GM23338 (cell line): ENCODE results near the gene GDI2. TPM values are rescaled to one million over a fixed set of nuclear protein-coding genes. Genes with fewer than 3 reads are reported as not detected.

ENCODE experiments used
- ATAC-seq: fragments of 200-7000 bp; cut with Tn5 transposase; 3 replicates; pipeline ENCODE4 v1.9.1; 2020
- DNase-seq: peaks from one replicate; pipeline ENCODE4 v3.0.0-alpha.2; 2015; ENCODE audit warnings: low spot score
- H2AFZ ChIP-seq: fragments of 200-600 bp; sonication (generic); 2 replicates; pipeline ENCODE4 v1.8.0; 2016; ENCODE audit warnings: antibody characterized with exemption, mild to moderate bottlenecking, moderate library complexity
- H3F3A ChIP-seq: fragments of 200-600 bp; sonication (generic); replicated peaks from 2 replicates; pipeline ENCODE4 v1.8.0; 2017; ENCODE audit warnings: antibody characterized with exemption, mixed run types, low read depth
- H3K27ac ChIP-seq: fragments of 200-600 bp; sonication (generic); 2 replicates; pipeline ENCODE4 v1.6.1; 2016; ENCODE audit warnings: low read depth
- H3K27me3 ChIP-seq: fragments of 200-600 bp; sonication (generic); 2 replicates; pipeline ENCODE4 v1.8.0; 2016; ENCODE audit warnings: mild to moderate bottlenecking, mixed run types, moderate library complexity; ENCODE audit not compliant: insufficient read depth
- H3K36me3 ChIP-seq: fragments of 200-600 bp; sonication (generic); 2 replicates; pipeline ENCODE4 v1.8.0; 2016; ENCODE audit warnings: mild to moderate bottlenecking; ENCODE audit not compliant: insufficient read depth
- H3K4me1 ChIP-seq: fragments of 200-600 bp; sonication (generic); 2 replicates; pipeline ENCODE4 v1.8.0; 2016; ENCODE audit warnings: mild to moderate bottlenecking, moderate library complexity; ENCODE audit not compliant: insufficient read depth
- H3K4me2 ChIP-seq: fragments of 200-600 bp; sonication (generic); 2 replicates; pipeline ENCODE4 v1.7.1; 2017; ENCODE audit warnings: mixed run types
- H3K4me3 ChIP-seq: fragments of 200-600 bp; sonication (generic); 2 replicates; pipeline ENCODE4 v1.6.1; 2016; ENCODE audit warnings: mixed run types
- H3K79me2 ChIP-seq: fragments of 200-600 bp; sonication (generic); replicated peaks from 2 replicates; pipeline ENCODE4 v1.8.0; 2017; ENCODE audit warnings: mild to moderate bottlenecking; ENCODE audit not compliant: insufficient read depth
- H3K9me2 ChIP-seq: fragments of 200-600 bp; sonication (generic); 2 replicates; pipeline ENCODE4 v1.8.0; 2017; ENCODE audit not compliant: insufficient read depth
- H4K20me1 ChIP-seq: fragments of 200-600 bp; sonication (generic); replicated peaks from 2 replicates; pipeline ENCODE4 v1.8.0; 2017; ENCODE audit warnings: mild to moderate bottlenecking; ENCODE audit not compliant: insufficient read depth
- H3K27ac Mint-ChIP-seq: 2 replicates; pipeline ENCODE4 v1.8.0; 2020; ENCODE audit warnings: inconsistent platforms, mild to moderate bottlenecking, moderate library complexity, mixed read lengths
- H3K27me3 Mint-ChIP-seq: 3 replicates; pipeline ENCODE4 v1.8.0; 2022; ENCODE audit warnings: low read depth, mild to moderate bottlenecking, moderate library complexity, mixed read lengths, inconsistent platforms; ENCODE audit not compliant: insufficient read depth, poor library complexity
- H3K36me3 Mint-ChIP-seq: 3 replicates; pipeline ENCODE4 v1.8.0; 2021; ENCODE audit warnings: low read depth, mild to moderate bottlenecking, inconsistent platforms, moderate library complexity, mixed read lengths
- H3K4me1 Mint-ChIP-seq: 3 replicates; pipeline ENCODE4 v1.8.0; 2020; ENCODE audit warnings: mild to moderate bottlenecking, inconsistent platforms, mixed read lengths
- H3K4me3 Mint-ChIP-seq: 3 replicates; pipeline ENCODE4 v1.8.0; 2021; ENCODE audit warnings: moderate library complexity, mild to moderate bottlenecking, inconsistent platforms, mixed read lengths
- H3K9me3 Mint-ChIP-seq: 3 replicates; pipeline ENCODE4 v1.8.0; 2020; ENCODE audit warnings: moderate library complexity, mild to moderate bottlenecking, inconsistent platforms, mixed read lengths
- EZH2phosphoT487 ChIP-seq: fragments of 200-600 bp; sonication (generic); IDR thresholded peaks from one replicate; pipeline ENCODE4 v1.8.1; 2018; ENCODE audit warnings: antibody characterized with exemption; ENCODE audit not compliant: unreplicated experiment
- POLR2AphosphoS5 ChIP-seq: IDR thresholded peaks from 2 replicates; pipeline ENCODE4 v1.6.1; 2016; ENCODE audit warnings: antibody characterized with exemption, low read depth
- STAT1 ChIP-seq: IDR thresholded peaks from one replicate; pipeline ENCODE4 v1.6.1; 2016; ENCODE audit warnings: antibody characterized with exemption; ENCODE audit not compliant: unreplicated experiment
- long read RNA-seq: library from polyadenylated mRNA; unstranded; transcript quantifications from one replicate; pipeline ENCODE4 v2.0.0, GENCODE V29; 2020; ENCODE audit not compliant: unreplicated experiment
- polyA plus RNA-seq: library from polyadenylated mRNA; unstranded; fragments of >200 nt; fragmentation: Nextera tagmentation; extraction: Ambion mirVana; gene quantifications from 2 replicates; pipeline ENCODE4 v1.2.1, GENCODE V29; 2016
- total RNA-seq: library from RNA; depleted of rRNA; stranded (reverse); fragments of >200 nt; shearing (Covaris generic); gene quantifications from 2 replicates; pipeline ENCODE4 v1.2.3, GENCODE V29; 2014; rRNA removed
- TF ChIP-seq, protein P1 (sequence below): IDR thresholded peaks from one replicate; pipeline ENCODE4 v1.6.1; 2018; ENCODE audit warnings: antibody characterized with exemption; ENCODE audit not compliant: unreplicated experiment
- TF ChIP-seq, protein P2 (sequence below), 2 experiments: fragments of 200-600 bp in 1 of 2; sonication (generic) in 1 of 2; conservative IDR thresholded peaks; 2 replicates each; pipeline versions ENCODE4 v1.5.1 to v1.6.1; 2016 to 2017; ENCODE audit warnings: antibody characterized with exemption in 2 of 2, low read depth in 2 of 2, mild to moderate bottlenecking in 2 of 2, moderate library complexity in 1 of 2
- TF ChIP-seq, protein P3 (sequence below): IDR thresholded peaks from 2 replicates; pipeline ENCODE4 v1.6.1; 2016; ENCODE audit warnings: antibody characterized with exemption

The GDI2 gene
- total RNA-seq (454 and 505 TPM in 2 replicates), polyA plus RNA-seq (235 and 269 TPM in 2 replicates)
- long read RNA-seq, transcript GDI2-203 (11 exons, 2,412 nt), result major isoform, 332 of 368 reads
- long read RNA-seq, transcript GDI2-202 (10 exons, 1,408 nt), result minor isoform, 7 of 368 reads
- long read RNA-seq, partial matches to known transcripts, result 10 of 368 reads
- long read RNA-seq, other reads (novel, unspliced or antisense), result 19 of 368 reads

DNA sequence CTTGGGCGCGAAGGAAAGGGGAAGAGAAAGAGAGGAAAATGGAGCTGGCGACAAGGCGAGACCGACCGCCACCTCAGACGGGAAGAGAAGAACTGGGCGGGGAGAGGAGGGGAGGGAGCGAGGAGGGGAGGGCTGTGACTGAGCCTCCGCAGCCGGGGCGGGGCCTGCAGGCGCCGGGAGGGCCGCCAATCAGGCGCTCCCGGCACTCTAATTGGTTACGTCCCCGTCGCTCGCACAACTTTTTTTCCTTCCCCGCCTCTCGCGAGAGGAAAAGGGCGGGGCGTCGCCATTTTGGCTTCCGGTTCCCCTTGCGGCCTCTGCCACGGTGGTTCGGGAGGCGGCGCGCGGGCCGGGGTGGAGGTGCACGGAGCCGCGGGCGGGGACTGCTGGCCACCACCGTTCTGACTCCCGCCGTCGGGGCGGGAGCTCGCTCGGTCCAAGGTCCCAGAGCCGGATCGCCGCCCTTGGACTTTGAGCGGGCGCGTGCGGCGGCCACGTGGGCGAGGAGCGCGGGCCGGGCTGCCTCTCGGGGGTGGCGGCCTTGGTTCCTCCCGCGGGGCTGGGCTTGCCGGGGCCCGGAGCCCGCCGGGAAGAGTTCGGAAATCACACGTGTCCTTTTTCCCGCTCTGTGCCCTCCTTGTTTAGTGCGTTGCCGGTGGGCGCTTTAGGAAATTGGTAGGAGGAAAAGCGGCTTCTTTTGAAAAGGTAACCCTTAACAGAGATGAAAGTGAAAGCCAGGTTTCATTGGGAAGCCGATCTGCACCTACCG lies at the start of gene GDI2:
GDI2 (minus strand) TSS at position 94 of the 769 bp plus-strand sequence. CDS start 176 bp downstream, outside the sequence.
- H3K36me3 ChIP-seq, result no peaks in the 10 kb centered on the region
- H3K9me2 ChIP-seq, result no peaks in the 10 kb centered on the region; the same call in 1 of the 2 replicates
- peak within 1 kb of the TSS; percentile 73 for H3K4me3 ChIP-seq
- peaks cover 54% of the 10 kb centered on the region for H3K79me2 ChIP-seq
- peak; percentile 98 for DNase-seq
- Mint-ChIP-seq H3K27ac (peak within 1 kb of the TSS; percentile 97), H3K4me1 (peaks cover 28% of the 10 kb centered on the region), H3K27me3 (peaks cover 6% of the 10 kb centered on the region), H3K36me3 (peaks cover 19% of the 10 kb centered on the region), H3K4me3 (peak within 1 kb of the TSS; percentile 90), H3K9me3 (no peaks in the 10 kb centered on the region)
- ATAC-seq, result peak; percentile 90
- peaks cover 32% of the 10 kb centered on the region for H4K20me1 ChIP-seq
- H3F3A ChIP-seq, result no peaks in the 10 kb centered on the region
- H2AFZ ChIP-seq, result peak within 1 kb of the TSS; percentile 72; the same call in 1 of the 2 replicates
- peaks cover 25% of the 10 kb centered on the region for H3K4me1 ChIP-seq
- no peaks in the 10 kb centered on the region for H3K27me3 ChIP-seq
- peak within 1 kb of the TSS; percentile 99 for H3K27ac ChIP-seq
- peak; percentile 98 for TF ChIP-seq POLR2AphosphoS5
- TF ChIP-seq, protein P1, sequence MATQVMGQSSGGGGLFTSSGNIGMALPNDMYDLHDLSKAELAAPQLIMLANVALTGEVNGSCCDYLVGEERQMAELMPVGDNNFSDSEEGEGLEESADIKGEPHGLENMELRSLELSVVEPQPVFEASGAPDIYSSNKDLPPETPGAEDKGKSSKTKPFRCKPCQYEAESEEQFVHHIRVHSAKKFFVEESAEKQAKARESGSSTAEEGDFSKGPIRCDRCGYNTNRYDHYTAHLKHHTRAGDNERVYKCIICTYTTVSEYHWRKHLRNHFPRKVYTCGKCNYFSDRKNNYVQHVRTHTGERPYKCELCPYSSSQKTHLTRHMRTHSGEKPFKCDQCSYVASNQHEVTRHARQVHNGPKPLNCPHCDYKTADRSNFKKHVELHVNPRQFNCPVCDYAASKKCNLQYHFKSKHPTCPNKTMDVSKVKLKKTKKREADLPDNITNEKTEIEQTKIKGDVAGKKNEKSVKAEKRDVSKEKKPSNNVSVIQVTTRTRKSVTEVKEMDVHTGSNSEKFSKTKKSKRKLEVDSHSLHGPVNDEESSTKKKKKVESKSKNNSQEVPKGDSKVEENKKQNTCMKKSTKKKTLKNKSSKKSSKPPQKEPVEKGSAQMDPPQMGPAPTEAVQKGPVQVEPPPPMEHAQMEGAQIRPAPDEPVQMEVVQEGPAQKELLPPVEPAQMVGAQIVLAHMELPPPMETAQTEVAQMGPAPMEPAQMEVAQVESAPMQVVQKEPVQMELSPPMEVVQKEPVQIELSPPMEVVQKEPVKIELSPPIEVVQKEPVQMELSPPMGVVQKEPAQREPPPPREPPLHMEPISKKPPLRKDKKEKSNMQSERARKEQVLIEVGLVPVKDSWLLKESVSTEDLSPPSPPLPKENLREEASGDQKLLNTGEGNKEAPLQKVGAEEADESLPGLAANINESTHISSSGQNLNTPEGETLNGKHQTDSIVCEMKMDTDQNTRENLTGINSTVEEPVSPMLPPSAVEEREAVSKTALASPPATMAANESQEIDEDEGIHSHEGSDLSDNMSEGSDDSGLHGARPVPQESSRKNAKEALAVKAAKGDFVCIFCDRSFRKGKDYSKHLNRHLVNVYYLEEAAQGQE, result peak; percentile 41
- TF ChIP-seq, protein P2, sequence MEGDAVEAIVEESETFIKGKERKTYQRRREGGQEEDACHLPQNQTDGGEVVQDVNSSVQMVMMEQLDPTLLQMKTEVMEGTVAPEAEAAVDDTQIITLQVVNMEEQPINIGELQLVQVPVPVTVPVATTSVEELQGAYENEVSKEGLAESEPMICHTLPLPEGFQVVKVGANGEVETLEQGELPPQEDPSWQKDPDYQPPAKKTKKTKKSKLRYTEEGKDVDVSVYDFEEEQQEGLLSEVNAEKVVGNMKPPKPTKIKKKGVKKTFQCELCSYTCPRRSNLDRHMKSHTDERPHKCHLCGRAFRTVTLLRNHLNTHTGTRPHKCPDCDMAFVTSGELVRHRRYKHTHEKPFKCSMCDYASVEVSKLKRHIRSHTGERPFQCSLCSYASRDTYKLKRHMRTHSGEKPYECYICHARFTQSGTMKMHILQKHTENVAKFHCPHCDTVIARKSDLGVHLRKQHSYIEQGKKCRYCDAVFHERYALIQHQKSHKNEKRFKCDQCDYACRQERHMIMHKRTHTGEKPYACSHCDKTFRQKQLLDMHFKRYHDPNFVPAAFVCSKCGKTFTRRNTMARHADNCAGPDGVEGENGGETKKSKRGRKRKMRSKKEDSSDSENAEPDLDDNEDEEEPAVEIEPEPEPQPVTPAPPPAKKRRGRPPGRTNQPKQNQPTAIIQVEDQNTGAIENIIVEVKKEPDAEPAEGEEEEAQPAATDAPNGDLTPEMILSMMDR (conservative IDR thresholded peaks at IDR 0.05; ENCODE audit: low read depth in 2 of 2), result no peak
- TF ChIP-seq, protein P3, sequence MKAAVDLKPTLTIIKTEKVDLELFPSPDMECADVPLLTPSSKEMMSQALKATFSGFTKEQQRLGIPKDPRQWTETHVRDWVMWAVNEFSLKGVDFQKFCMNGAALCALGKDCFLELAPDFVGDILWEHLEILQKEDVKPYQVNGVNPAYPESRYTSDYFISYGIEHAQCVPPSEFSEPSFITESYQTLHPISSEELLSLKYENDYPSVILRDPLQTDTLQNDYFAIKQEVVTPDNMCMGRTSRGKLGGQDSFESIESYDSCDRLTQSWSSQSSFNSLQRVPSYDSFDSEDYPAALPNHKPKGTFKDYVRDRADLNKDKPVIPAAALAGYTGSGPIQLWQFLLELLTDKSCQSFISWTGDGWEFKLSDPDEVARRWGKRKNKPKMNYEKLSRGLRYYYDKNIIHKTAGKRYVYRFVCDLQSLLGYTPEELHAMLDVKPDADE, result peak; percentile 55; the same call in 1 of the 2 replicates
- TF ChIP-seq STAT1, result no peak
- no peak for TF ChIP-seq EZH2phosphoT487
- H3K4me2 ChIP-seq, result peak within 1 kb of the TSS; percentile 87
